ENCODE measurements around the gene TGFBRAP1.
"Not testable (repeated sequence)": the region's sequence is repeated elsewhere in the genome, so short reads cannot be mapped to it uniquely, and the experiment has no call there.

Gene TGFBRAP1

DNA sequence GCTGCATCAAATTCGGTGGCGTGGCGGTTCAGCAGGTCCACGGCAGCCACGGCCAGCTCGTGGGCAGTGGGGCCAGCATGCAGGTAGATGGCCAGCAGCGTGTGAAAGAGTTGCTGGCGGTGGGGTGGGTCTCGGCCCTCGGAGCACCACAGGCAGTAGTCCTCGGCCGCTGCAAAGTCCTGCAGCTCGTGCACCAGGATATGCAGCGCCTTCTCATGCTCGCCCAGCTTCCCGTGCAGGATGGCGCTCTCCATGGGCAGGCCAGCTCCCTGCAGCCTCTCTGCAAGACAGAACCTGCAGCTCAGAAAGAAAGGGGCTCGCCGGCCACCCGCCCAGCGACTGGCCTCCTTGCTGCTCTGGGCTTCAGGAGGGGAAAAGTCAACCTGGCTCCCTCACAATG lies 60.1 kb downstream of the TGFBRAP1 start:
- DNase-seq, result no peak

GRCh38 chr2:105262651-105263091 lies 66.9 kb downstream of the TGFBRAP1 start:
- no peak for DNase-seq

GRCh38 chr2:105261061-105261460 lies 68.5 kb downstream of the TGFBRAP1 start:
- DNase-seq, result no peak

DNA sequence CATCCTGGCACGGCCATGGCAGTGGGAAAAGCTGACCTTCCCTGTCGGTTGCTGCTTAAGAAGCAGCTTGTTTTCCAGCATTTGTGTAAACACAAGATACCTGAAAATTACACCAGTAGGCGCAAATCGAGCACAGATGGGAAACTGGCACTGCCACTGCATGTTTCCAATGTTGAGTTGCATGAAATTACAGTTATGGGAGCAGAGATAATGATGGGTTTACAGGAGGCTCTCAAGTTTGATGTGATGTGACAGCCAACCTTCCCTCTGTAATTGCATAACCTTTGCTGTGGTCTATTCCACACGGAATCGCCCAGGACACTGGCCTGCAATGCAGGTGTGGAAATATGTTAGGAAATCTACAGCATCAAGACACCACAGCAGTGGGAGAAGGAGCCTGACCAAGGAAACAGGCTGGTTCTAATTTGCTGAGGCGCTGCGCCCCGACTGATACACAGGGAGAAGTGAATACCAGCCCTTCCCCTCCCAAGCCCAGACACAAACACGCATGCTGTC lies 70.6 kb downstream of the TGFBRAP1 start:
- no peak for DNase-seq

GRCh38 chr2:105257981-105258380 lies 71.6 kb downstream of the TGFBRAP1 start:
- DNase-seq, result no peak

DNA sequence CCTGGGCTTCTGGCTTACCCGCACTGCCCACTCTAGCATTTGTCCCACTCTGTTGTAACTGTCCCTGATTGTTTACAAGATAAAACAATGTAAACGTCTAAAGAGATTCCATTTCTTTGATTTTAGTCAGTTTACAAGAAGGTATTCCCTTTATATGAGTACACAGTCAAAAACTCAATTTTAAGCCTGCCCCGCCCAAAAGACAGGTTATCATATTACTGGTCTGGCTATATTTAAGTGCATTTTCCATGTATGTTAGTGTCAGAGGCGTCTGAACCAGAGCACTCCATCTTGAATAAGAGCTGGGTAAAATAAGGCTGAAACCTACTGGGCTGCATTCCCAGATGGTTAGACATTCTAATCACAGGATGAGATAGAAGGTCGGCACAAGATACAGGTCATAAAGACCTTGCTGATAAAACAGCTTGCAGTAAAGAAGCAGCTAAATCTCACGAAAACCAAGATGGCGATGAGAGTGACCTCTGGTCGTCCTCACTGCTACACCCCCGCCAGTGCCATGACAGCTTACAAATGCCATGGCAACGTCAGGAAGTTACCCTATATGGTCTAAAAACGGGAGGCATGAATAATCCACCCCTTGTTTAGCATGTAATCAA lies 73.0 kb downstream of the TGFBRAP1 start:
- DNase-seq, result no peak

- DNase-seq, result no peak
Measured at GRCh38 chr2:105255979-105256378, 73.6 kb downstream of the TGFBRAP1 start.

DNA sequence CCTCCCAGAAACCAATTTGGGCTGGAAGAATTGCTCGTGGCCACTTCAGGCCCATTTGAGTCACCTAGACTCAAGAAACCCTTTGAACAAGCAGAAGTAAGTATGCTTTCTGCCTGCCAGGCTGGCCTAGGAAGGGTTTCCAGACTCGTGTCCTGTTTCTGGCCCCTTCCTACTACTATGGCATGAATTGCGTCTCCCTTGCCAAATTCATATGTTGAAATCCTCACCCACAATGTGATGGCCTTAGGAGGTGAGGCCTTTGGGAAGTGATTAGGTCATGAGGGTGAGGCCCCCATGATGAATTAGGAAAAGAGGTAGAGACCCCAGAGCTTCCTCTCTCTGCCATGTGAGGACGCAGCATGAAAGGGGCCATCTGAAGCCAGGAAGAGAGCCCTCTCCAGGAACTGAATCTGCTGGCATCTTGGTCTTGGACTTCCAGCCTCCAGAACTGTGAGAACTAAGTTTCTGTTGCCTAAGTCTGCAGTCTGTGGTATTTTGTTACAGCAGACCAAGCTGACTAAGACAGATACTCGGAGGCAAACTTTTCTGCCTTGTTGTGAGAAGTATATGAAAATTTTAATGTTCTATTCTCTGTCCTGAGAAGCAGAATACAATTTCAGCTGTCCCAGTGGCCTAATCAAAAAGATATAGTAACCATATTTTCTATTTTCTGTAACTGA lies 74.9 kb downstream of the TGFBRAP1 start:
- no peak for DNase-seq

- DNase-seq, result no peak
Measured at GRCh38 chr2:105252271-105252670, 77.3 kb downstream of the TGFBRAP1 start.

DNA sequence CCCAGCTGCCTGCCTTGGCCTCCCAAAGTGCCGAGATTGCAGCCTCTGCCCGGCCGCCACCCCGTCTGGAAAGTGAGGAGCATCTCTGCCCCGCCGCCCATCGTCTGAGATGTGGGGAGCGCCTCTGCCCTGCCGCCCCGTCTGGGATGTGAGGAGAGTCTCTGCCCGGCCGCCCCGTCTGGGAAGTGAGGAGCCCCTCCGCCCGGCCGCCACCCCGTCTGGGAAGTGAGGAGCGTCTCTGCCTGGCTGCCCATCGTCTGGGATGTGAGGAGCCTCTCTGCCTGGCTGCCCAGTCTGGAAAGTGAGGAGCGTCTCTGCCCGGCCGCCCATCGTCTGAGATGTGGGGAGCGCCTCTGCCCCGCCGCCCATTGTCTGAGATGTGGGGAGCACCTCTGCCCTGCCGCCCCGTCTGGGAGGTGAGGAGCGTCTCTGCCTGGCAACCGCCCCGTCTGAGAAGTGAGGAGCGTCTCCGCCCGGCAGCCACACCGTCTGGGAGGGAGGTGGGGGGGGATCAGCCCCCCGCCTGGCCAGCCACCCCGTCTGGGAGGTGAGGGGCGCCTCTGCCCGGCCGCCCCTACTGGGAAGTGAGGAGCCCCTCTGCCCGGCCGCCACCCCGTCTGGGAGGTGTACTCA lies 78.4 kb downstream of the TGFBRAP1 start:
- not testable (repeated sequence) for DNase-seq

DNA sequence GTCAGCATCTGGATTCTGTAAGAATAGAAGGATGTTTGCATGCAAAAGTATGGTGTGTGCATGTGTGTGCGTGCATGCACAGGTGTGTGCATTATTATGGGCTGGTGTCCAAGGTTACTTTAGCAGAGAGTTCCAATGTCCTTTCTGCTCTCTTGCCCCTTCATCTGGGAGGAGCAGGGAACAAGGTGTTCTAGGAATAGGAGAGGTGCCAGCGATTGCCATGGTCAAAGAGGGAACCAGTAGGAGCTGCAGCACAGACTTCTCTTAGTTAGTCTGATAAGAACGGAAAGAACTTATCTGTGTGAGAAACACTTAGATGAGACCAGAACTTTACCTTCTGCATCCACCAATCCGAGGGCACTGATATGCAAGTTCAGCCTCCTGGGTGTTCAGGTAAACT lies 79.6 kb downstream of the TGFBRAP1 start:
- no peak for DNase-seq

DNA sequence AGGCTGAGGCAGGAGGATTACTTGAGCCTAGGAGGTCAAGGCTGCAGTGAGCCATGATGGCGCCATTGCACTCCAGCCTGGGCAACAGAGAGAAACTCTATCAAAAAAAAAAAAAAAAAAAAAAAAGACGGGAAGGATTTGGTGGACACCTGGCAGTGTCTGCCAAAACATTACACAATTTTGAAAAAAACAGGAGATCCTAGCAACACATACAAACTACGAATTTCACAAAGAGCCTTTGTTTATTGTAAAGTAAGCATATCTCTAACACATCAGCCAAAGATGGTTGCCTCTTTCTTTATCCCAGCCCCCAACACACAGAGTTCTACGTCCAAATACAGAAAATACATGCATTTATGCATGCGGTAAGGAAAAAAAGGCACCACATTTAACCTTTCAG lies 80.4 kb downstream of the TGFBRAP1 start:
- DNase-seq, result no peak

- no peak for DNase-seq
Measured at GRCh38 chr2:105248316-105249070, 81.0 kb downstream of the TGFBRAP1 start.

DNA sequence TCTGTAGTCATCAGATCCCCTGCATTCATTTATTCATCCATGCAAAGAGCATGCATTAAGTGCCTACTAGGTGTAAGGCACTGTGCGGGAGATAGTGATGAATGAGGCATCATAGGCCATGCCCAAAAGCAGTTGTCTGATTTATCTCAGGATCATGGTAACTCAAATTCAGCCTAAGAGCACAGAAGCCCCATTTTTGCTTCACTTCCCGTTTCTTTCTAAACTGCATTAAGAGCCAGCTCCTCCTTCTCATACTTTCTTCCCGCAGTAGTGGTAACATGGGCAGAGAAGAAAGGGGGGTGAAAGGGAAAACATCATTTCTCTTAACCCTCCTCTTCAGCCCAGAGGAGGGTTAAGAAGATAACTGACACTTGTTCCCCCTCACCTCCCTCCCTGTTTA lies 85.1 kb downstream of the TGFBRAP1 start:
- DNase-seq, result no peak

GRCh38 chr2:105243961-105244360 lies 85.6 kb downstream of the TGFBRAP1 start:
- DNase-seq, result no peak

- DNase-seq, result no peak
Measured at GRCh38 chr2:105242286-105242993, 87.1 kb downstream of the TGFBRAP1 start.

DNA sequence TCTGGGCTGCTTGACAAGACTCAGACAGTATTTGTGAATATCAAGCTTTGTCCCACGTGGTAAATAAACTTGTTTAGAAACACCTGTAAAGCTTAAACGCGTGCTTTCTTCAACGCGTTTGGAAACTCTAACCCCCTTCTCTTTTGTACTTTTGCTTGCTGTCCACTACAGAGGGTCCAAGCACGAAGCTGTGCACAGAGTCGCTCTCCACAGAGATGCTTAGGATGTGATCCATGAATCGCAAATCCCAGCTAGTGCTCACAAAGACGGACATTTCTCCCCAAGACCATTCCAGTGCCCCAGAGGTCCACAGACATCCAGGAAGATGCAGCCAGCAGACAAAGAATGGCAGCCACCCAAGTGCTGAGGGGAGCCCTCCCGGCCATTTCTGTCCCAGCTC lies 88.1 kb downstream of the TGFBRAP1 start, which contains the start of gene GPR45:
Gene GPR45, plus strand, starts transcription at position 301 of the 400 bp plus-strand sequence. CDS start 116 bp downstream, outside the sequence.
- DNase-seq, result no peak

- no peak for DNase-seq
Measured at GRCh38 chr2:105239924-105240323, 89.6 kb downstream of the TGFBRAP1 start.

DNA sequence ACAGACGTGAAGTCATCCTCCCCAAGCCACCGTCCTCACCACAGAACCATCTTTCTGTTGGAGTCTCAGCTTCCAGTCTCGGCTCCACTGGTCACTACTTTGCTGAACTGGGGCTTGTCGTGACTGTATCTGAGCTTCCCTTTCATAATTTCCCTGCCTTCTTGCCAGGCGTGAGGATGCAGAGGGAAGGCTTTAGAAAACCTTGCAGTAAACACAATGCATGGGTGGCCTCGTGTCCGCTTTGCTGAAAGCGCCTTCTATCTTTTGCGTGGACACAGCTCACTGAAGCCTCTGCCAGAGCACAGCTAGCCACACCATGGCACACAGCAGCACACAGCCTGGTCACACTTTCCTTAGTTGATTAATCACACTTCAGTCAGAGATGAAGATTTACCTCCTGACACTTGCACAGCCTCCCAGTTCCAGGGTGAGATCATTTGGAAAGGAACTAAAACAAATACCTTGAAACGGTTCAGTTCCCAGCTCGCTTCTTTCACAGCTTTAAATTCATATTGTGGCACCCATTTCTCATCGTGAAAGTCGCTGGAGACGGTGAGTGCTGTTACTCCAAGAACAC lies 90.8 kb downstream of the TGFBRAP1 start:
- DNase-seq, result no peak

GRCh38 chr2:105237045-105237765 lies 92.3 kb downstream of the TGFBRAP1 start:
- DNase-seq, result no peak

GRCh38 chr2:105236060-105236424 lies 93.5 kb downstream of the TGFBRAP1 start:
- DNase-seq, result no peak
